H1 (cell line): ENCODE results near the gene CACUL1. TPM values are rescaled to one million over a fixed set of nuclear protein-coding genes. Genes with fewer than 3 reads are reported as not detected.

Source experiments
- CTCF ChIA-PET: fragments of 300-600 bp; sonication (Branson Sonifier 250); formaldehyde crosslinking; loops from one replicate; lab custom pipeline; 2021; ENCODE audit not compliant: partially characterized antibody; lab: Charles Lee
- POLR2A ChIA-PET: fragments of 300-600 bp; sonication (Branson Sonifier 250); formaldehyde crosslinking; loops from one replicate; lab custom pipeline; 2021; ENCODE audit warnings: inconsistent platforms; ENCODE audit not compliant: partially characterized antibody; lab: Charles Lee
- DNase-seq, 2 experiments: peaks; one replicate each; pipeline versions ENCODE4 v3.0.0 to v3.0.0-alpha.2; 2010 to 2022; ENCODE audit warnings: low spot score in 2 of 2, low read depth in 1 of 2, mixed read lengths in 1 of 2
- FAIRE-seq: peaks from 2 replicates; lab custom pipeline; 2011; peaks lifted over from hg19 to GRCh38; lab: Jason Lieb, UNC
- H2AFZ ChIP-seq: 2 replicates; pipeline ENCODE4 v1.8.1; 2012; ENCODE audit warnings: low read length, inconsistent platforms
- H2AK5ac ChIP-seq: 2 replicates; pipeline ENCODE4 v1.6.1; 2013; ENCODE audit warnings: low read depth, low read length
- H2BK120ac ChIP-seq: replicated peaks from 2 replicates; pipeline ENCODE3; 2013; ENCODE audit warnings: low read depth, low read length, inconsistent platforms
- H2BK12ac ChIP-seq: 2 replicates; pipeline ENCODE4 v1.6.1; 2013; ENCODE audit warnings: low read depth, low read length
- H2BK15ac ChIP-seq: 2 replicates; pipeline ENCODE4 v1.6.1; 2013; ENCODE audit warnings: low read length
- H2BK20ac ChIP-seq: 2 replicates; pipeline ENCODE4 v1.6.1; 2013; ENCODE audit warnings: low read length
- H2BK5ac ChIP-seq: 2 replicates; pipeline ENCODE4 v1.6.1; 2013; ENCODE audit warnings: low read depth, low read length
- H3K14ac ChIP-seq: 2 replicates; pipeline ENCODE4 v1.6.1; 2013; ENCODE audit warnings: inconsistent platforms; ENCODE audit not compliant: insufficient read length
- H3K18ac ChIP-seq: 2 replicates; pipeline ENCODE4 v1.6.1; 2013; ENCODE audit warnings: low read length; ENCODE audit errors: extremely low read depth
- H3K23ac ChIP-seq: 2 replicates; pipeline ENCODE4 v1.6.1; 2013; ENCODE audit warnings: inconsistent platforms; ENCODE audit not compliant: insufficient read length
- H3K23me2 ChIP-seq: 2 replicates; pipeline ENCODE4 v1.6.1; 2013; ENCODE audit warnings: low read depth, low read length
- H3K27ac ChIP-seq: 2 replicates; pipeline ENCODE4 v1.6.1; 2011; ENCODE audit warnings: low read depth, low read length, inconsistent platforms
- H3K27me3 ChIP-seq, 4 experiments: replicated peaks in 1 of 4; 1 replicate in 1 of 4; 2 replicates in 3 of 4; pipeline versions ENCODE4 v1.6.1 to v1.8.1; 2011 to 2013; ENCODE audit warnings: low read length in 3 of 4, mild to moderate bottlenecking in 3 of 4, inconsistent platforms in 2 of 4, mixed read lengths in 2 of 4, moderate library complexity in 1 of 4; ENCODE audit not compliant: control insufficient read depth in 3 of 4, insufficient read depth in 3 of 4; ENCODE audit errors: extremely low read depth in 1 of 4
- H3K36me3 ChIP-seq, 4 experiments: 2 replicates each; pipeline versions ENCODE4 v1.6.1 to v1.8.1; 2011 to 2013; ENCODE audit warnings: mild to moderate bottlenecking in 4 of 4, low read length in 3 of 4, moderate library complexity in 2 of 4, control low read depth in 1 of 4, inconsistent platforms in 1 of 4; ENCODE audit not compliant: insufficient read depth in 4 of 4, control insufficient read depth in 2 of 4
- H3K4ac ChIP-seq: replicated peaks from 2 replicates; pipeline ENCODE3; 2013; ENCODE audit warnings: low read length, low read depth, mixed read lengths, inconsistent platforms; ENCODE audit not compliant: insufficient read length
- H3K4me1 ChIP-seq, 4 experiments: replicated peaks in 1 of 4; 1 replicate in 1 of 4; 2 replicates in 3 of 4; pipeline versions ENCODE4 v1.6.1 to v1.8.1; 2011 to 2013; ENCODE audit warnings: low read length in 3 of 4, inconsistent platforms in 2 of 4, mixed read lengths in 1 of 4; ENCODE audit not compliant: insufficient read depth in 4 of 4, control insufficient read depth in 3 of 4
- H3K4me2 ChIP-seq, 2 experiments: 2 replicates each; pipeline versions ENCODE4 v1.6.1 to v1.8.1; 2011 to 2013; ENCODE audit warnings: low read depth in 2 of 2, low read length in 2 of 2, control low read depth in 1 of 2, inconsistent platforms in 1 of 2, mild to moderate bottlenecking in 1 of 2; ENCODE audit not compliant: insufficient read depth in 1 of 2
- H3K4me3 ChIP-seq, 4 experiments: fragments of 200-600, 300-600 bp in 1 of 4; sonication (generic), shearing (Covaris generic), sonication (Bioruptor Twin) in 1 of 4; 2 replicates each; pipeline versions ENCODE4 v1.5.1 to v1.8.1; 2011 to 2016; ENCODE audit warnings: low read length in 4 of 4, low read depth in 3 of 4, control low read depth in 2 of 4, inconsistent platforms in 2 of 4, mild to moderate bottlenecking in 2 of 4, mixed read lengths in 1 of 4, moderate library complexity in 1 of 4; ENCODE audit not compliant: insufficient read depth in 2 of 4; ENCODE audit errors: extremely low read depth in 1 of 4
- H3K56ac ChIP-seq: replicated peaks from 2 replicates; pipeline ENCODE3; 2013; ENCODE audit warnings: low read depth, mild to moderate bottlenecking, mixed read lengths, low read length, inconsistent platforms; ENCODE audit not compliant: insufficient read length
- H3K79me1 ChIP-seq: 2 replicates; pipeline ENCODE4 v1.6.1; 2013; ENCODE audit warnings: low read depth, low read length, control low read depth
- H3K79me2 ChIP-seq, 2 experiments: 2 replicates each; pipeline versions ENCODE4 v1.6.1 to v1.8.1; 2012 to 2013; ENCODE audit warnings: low read length in 2 of 2, mild to moderate bottlenecking in 2 of 2, inconsistent platforms in 1 of 2; ENCODE audit not compliant: insufficient read depth in 2 of 2, control insufficient read depth in 1 of 2
- H3K9ac ChIP-seq, 4 experiments: replicated peaks in 1 of 4; 1 replicate in 1 of 4; 2 replicates in 3 of 4; pipeline versions ENCODE4 v1.6.1 to v1.8.1; 2011 to 2013; ENCODE audit warnings: low read depth in 3 of 4, low read length in 3 of 4, control low read depth in 2 of 4, mild to moderate bottlenecking in 2 of 4, moderate library complexity in 2 of 4, inconsistent platforms in 1 of 4; ENCODE audit errors: extremely low read depth in 1 of 4
- H3K9me3 ChIP-seq, 2 experiments: 2 replicates each; pipeline versions ENCODE4 v1.6.1 to v1.8.1; 2012 to 2013; ENCODE audit warnings: mild to moderate bottlenecking in 2 of 2, moderate library complexity in 2 of 2, control low read depth in 1 of 2, inconsistent platforms in 1 of 2, low read depth in 1 of 2, low read length in 1 of 2, mixed read lengths in 1 of 2; ENCODE audit not compliant: insufficient read depth in 2 of 2
- H4K20me1 ChIP-seq, 2 experiments: replicated peaks in 1 of 2; 2 replicates each; pipeline versions ENCODE3 to v1.8.1; 2011 to 2013; ENCODE audit warnings: inconsistent platforms in 2 of 2, low read length in 2 of 2, mild to moderate bottlenecking in 1 of 2; ENCODE audit not compliant: insufficient read depth in 2 of 2, control insufficient read depth in 1 of 2
- H4K5ac ChIP-seq: 2 replicates; pipeline ENCODE4 v1.6.1; 2013; ENCODE audit warnings: low read length, low read depth, mixed read lengths, inconsistent platforms; ENCODE audit not compliant: insufficient read length
- H4K8ac ChIP-seq: 2 replicates; pipeline ENCODE4 v1.8.0; 2013; ENCODE audit warnings: mild to moderate bottlenecking, moderate library complexity, low read length, inconsistent platforms; ENCODE audit not compliant: insufficient read depth; ENCODE audit errors: extremely low read depth
- H4K91ac ChIP-seq: replicated peaks from 2 replicates; pipeline ENCODE3; 2013; ENCODE audit warnings: low read length, mixed read lengths, inconsistent platforms; ENCODE audit not compliant: insufficient read length
- ATF3 ChIP-seq: IDR thresholded peaks from 2 replicates; pipeline ENCODE4 v1.6.1; 2011; ENCODE audit warnings: low read depth, mild to moderate bottlenecking, low read length; ENCODE audit not compliant: insufficient read depth
- GTF2F1 ChIP-seq: IDR thresholded peaks from 2 replicates; pipeline ENCODE4 v1.6.1; 2012; ENCODE audit warnings: low read depth, low read length, improper control_type of control experiment, borderline replicate concordance
- POLR2A ChIP-seq, 2 experiments: IDR thresholded peaks; 1 replicate in 1 of 2; 2 replicates in 1 of 2; pipeline ENCODE4 v1.6.1; 2011; ENCODE audit warnings: low read depth in 2 of 2, low read length in 2 of 2, mild to moderate bottlenecking in 2 of 2; ENCODE audit errors: control extremely low read depth in 1 of 2
- RXRA ChIP-seq: IDR thresholded peaks from 2 replicates; pipeline ENCODE4 v1.6.1; 2011; ENCODE audit warnings: low read depth, mild to moderate bottlenecking, low read length, moderate library complexity; ENCODE audit not compliant: insufficient read depth
- SP4 ChIP-seq: IDR thresholded peaks from 2 replicates; pipeline ENCODE4 v1.6.1; 2012; ENCODE audit warnings: low read length, inconsistent platforms
- polyA plus RNA-seq, 7 experiments: library from polyadenylated mRNA; depleted of rRNA in 3 of 7; stranded (reverse) in 5 of 7; unstranded in 2 of 7; fragments of >200 nt in 5 of 7; fragments of 200-250 nt in 2 of 7; gene quantifications; 1 replicate in 5 of 7; 2 replicates in 1 of 7; 4 replicates in 1 of 7; pipeline versions ENCODE4 v1.2.1 to v1.2.3, GENCODE V29; 2011 to 2013; ENCODE audit warnings: missing spikeins in 2 of 7, mixed read lengths in 2 of 7
- total RNA-seq: library from RNA; stranded (reverse); fragmentation: NEBNext Ultra II Directional; extraction: Animal tissue kit (Norgen Biotek cat#: 25700); gene quantifications from 2 replicates; pipeline ENCODE4 v1.2.1, GENCODE V29; 2021

Gene CACUL1
- total and polyA plus RNA-seq, 2 of the 8 experiments (the other 6 are each of a cell fraction or from before 2014, with no cell fraction given) = 6.5 to 34.2 TPM

- Histone ChIP-seq H3K36me3 (no peaks in the 10 kb centered on the region), H3K9ac (no peak overlapping the region), H3K4me3 (no peak overlapping the region), H3K27me3 (no peaks in the 10 kb centered on the region), H3K79me2 (no peaks in the 10 kb centered on the region), H3K4me1 (peaks cover 0 to 10% (median 4%) of the 10 kb centered on the region in 4 experiments; a peak in 2 of 7 replicates), H2BK120ac (no peak overlapping the region), H3K4me2 (no peak overlapping the region), H2BK15ac (no peak overlapping the region), H2BK5ac (no peak overlapping the region), H3K4ac (no peak overlapping the region), H2BK12ac (no peak overlapping the region), H2AK5ac (no peak overlapping the region), H3K14ac (no peak overlapping the region), H4K91ac (no peak overlapping the region), H3K79me1 (no peaks in the 10 kb centered on the region), H3K27ac (no peak overlapping the region), H2AFZ (no peak overlapping the region), H4K5ac (no peak overlapping the region), H2BK20ac (no peak overlapping the region), H3K23me2 (no peaks in the 10 kb centered on the region), H3K9me3 (no peaks in the 10 kb centered on the region), H4K8ac (no peak overlapping the region), H3K56ac (no peak overlapping the region)
- POLR2A ChIA-PET = interaction anchor here (0.8 kb wide), 1 partner anchor 65 kb away, joined by 3 read pairs; no protein-coding TSS in a partner anchor
- FAIRE-seq (no peak), DNase-seq (no peak)
- no peak for TF ChIP-seq POLR2A (IDR thresholded peaks at IDR 0.05; ENCODE audit: control extremely low read depth in 1 of 2, low read depth in 2 of 2, low read length in 2 of 2)
- no peak for TF ChIP-seq ATF3
- TF ChIP-seq GTF2F1 = no peak
- no peak for TF ChIP-seq SP4
- no peak for TF ChIP-seq RXRA
- TF ChIP-seq, all 59 proteins: peak for 0
- H3K18ac ChIP-seq = no peak overlapping the region
- no peaks in the 10 kb centered on the region for H4K20me1 ChIP-seq
- no peak overlapping the region for H3K23ac ChIP-seq
- CTCF ChIA-PET = interaction anchor here (0.7 to 6.0 kb wide), 8 partner anchors 8 to 982 kb away, joined by 3 to 56 read pairs (median 6); no protein-coding TSS in a partner anchor
Observed at GRCh38 chr10:118628397-118628796, 126.4 kb downstream of the CACUL1 start.
